Upper lobe of right lung (tissue), 1 donor: ENCODE measurements around the gene CHCHD3. TPM values are rescaled to one million over a fixed set of nuclear protein-coding genes. Genes with fewer than 3 reads are reported as not detected.

Experiments used
- ATAC-seq: fragments of 200-7000 bp; cut with Tn5 transposase; one replicate; pipeline ENCODE4 v1.9.1; 2020; ENCODE audit warnings: mild to moderate bottlenecking, moderate library complexity
- DNase-seq: peaks from one replicate; pipeline ENCODE4 v3.0.0-alpha.2; 2020
- H3K27ac ChIP-seq: fragments of 200-600 bp; one replicate; pipeline ENCODE4 v1.8.0; 2022
- H3K27me3 ChIP-seq: fragments of 200-600 bp; one replicate; pipeline ENCODE4 v1.8.0; 2022; ENCODE audit warnings: mild to moderate bottlenecking
- H3K36me3 ChIP-seq: fragments of 200-600 bp; one replicate; pipeline ENCODE4 v1.8.0; 2022
- H3K4me1 ChIP-seq: fragments of 200-600 bp; one replicate; pipeline ENCODE4 v1.8.0; 2022
- H3K4me3 ChIP-seq: fragments of 200-600 bp; one replicate; pipeline ENCODE4 v1.8.0; 2022; ENCODE audit warnings: mild to moderate bottlenecking
- H3K9me3 ChIP-seq: fragments of 200-600 bp; one replicate; pipeline ENCODE4 v1.8.0; 2022
- CTCF ChIP-seq: fragments of 200-600 bp; IDR thresholded peaks from one replicate; pipeline ENCODE4 v1.8.0; 2022; ENCODE audit warnings: antibody characterized with exemption
- intact Hi-C: fragments of 100-400 bp; cut with DNase I; formaldehyde crosslinking; loops from one replicate; pipeline ENCODE4 v1.11.0; 2022
- total RNA-seq: library from RNA; stranded (reverse); fragmentation: NEBNext Ultra II Directional; extraction: Animal tissue kit (Norgen Biotek cat#: 25700); gene quantifications from one replicate; pipeline ENCODE4 v1.2.1, GENCODE V29; 2021
- donor health status: DM: no; HTN: yes; CAD: no; lungs with severe emphysema.

The CHCHD3 gene
- total RNA-seq, 1 donor from 2014 or later = 43.0 TPM

- H3K9me3 ChIP-seq = no peaks in the 10 kb centered on the region
- peaks cover 25% of the 10 kb centered on the region for H3K36me3 ChIP-seq
- no peak overlapping the region for H3K4me3 ChIP-seq
- H3K27ac ChIP-seq = no peak overlapping the region
- TF ChIP-seq CTCF = no peak
- ATAC-seq = no peak
- H3K4me1 ChIP-seq = no peaks in the 10 kb centered on the region
- intact Hi-C loops = no loop called here
- no peaks in the 10 kb centered on the region for H3K27me3 ChIP-seq
- no peak for DNase-seq
Measured at GRCh38 chr7:133064082-133064820, 17.6 kb downstream of the CHCHD3 start.

- Histone ChIP-seq H3K4me1 (no peaks in the 10 kb centered on the region), H3K4me3 (no peak overlapping the region), H3K9me3 (no peaks in the 10 kb centered on the region), H3K27me3 (no peaks in the 10 kb centered on the region), H3K27ac (no peak overlapping the region), H3K36me3 (peaks cover 3% of the 10 kb centered on the region)
- DNase-seq (no peak), ATAC-seq (no peak)
- intact Hi-C loops = no loop called here
- TF ChIP-seq CTCF = no peak
Measured at GRCh38 chr7:133061792-133062191, 20.1 kb downstream of the CHCHD3 start.

DNA sequence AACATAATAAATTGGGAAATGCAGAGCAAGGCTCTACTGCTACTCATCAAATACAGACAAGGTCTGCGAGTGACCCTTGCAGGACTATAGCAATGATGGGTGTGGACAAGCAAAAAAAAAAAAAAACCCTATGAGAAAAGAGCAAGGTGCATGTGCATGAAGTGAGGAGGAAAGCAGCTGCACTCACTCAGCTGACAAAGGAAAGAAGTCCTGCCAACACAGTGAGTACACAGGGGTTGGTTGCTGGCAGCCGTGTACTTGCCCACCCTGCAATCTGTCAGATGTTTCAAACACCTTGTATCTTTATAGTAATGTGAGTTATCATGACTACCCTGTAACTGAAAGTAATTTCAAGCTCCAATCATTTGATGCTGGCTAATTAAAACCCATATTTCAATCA, 20.5 kb downstream of the CHCHD3 start:
- Histone ChIP-seq H3K4me1 (peaks cover 2% of the 10 kb centered on the region), H3K27me3 (no peaks in the 10 kb centered on the region), H3K9me3 (no peaks in the 10 kb centered on the region), H3K36me3 (no peaks in the 10 kb centered on the region), H3K27ac (no peak overlapping the region), H3K4me3 (no peak overlapping the region)
- no peak for DNase-seq
- intact Hi-C loops = no loop called here
- TF ChIP-seq CTCF = no peak
- no peak for ATAC-seq

DNA sequence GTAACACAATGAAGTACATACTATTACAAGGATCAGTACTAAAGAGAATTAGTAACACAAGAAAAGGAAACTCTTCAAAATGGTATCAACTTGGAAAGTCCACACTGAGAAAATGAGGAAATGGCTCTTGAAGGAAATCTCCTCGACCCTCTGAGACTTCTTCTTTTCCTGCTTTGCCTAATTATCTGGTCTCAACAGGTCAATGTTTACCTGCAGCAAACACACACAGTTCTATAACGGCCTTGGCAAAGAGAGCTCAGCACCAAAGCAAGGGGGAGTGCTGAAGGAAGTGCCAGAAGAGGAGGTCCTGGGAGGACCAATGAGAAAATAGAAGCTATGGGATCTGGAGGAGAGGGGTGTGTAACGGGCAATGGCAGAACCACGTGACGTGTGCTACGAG, 21.9 kb downstream of the CHCHD3 start:
- no peaks in the 10 kb centered on the region for H3K36me3 ChIP-seq
- peaks cover 2% of the 10 kb centered on the region for H3K4me1 ChIP-seq
- TF ChIP-seq CTCF = no peak
- no peaks in the 10 kb centered on the region for H3K27me3 ChIP-seq
- H3K9me3 ChIP-seq = no peaks in the 10 kb centered on the region
- DNase-seq (no peak), ATAC-seq (no peak)
- intact Hi-C loops = no loop called here
- H3K27ac ChIP-seq = no peak overlapping the region
- H3K4me3 ChIP-seq = no peak overlapping the region

GRCh38 chr7:133059263-133059662, 22.6 kb downstream of the CHCHD3 start:
- intact Hi-C loops = no loop called here
- Histone ChIP-seq H3K4me3 (no peak overlapping the region), H3K27me3 (no peaks in the 10 kb centered on the region), H3K36me3 (no peaks in the 10 kb centered on the region), H3K27ac (no peak overlapping the region), H3K4me1 (peaks cover 2% of the 10 kb centered on the region), H3K9me3 (no peaks in the 10 kb centered on the region)
- ATAC-seq (no peak), DNase-seq (no peak)
- no peak for TF ChIP-seq CTCF
